H1 (cell line): ENCODE measurements around the gene IFITM10.

Source experiments
- POLR2A ChIP-seq, 2 experiments: IDR thresholded peaks; 1 replicate in 1 of 2; 2 replicates in 1 of 2; pipeline ENCODE4 v1.6.1; 2011; ENCODE audit warnings: low read depth in 2 of 2, low read length in 2 of 2, mild to moderate bottlenecking in 2 of 2; ENCODE audit errors: control extremely low read depth in 1 of 2
- POLR2AphosphoS5 ChIP-seq: IDR thresholded peaks from 2 replicates; pipeline ENCODE4 v1.6.1; 2011; ENCODE audit warnings: low read depth, low read length
- TAF1 ChIP-seq: IDR thresholded peaks from 2 replicates; pipeline ENCODE4 v1.6.1; 2011; ENCODE audit warnings: mild to moderate bottlenecking, low read depth, low read length
- TF ChIP-seq, protein P1 (sequence below), 3 experiments: IDR thresholded peaks; 1 replicate in 2 of 3; 2 replicates in 1 of 3; pipeline versions ENCODE4 v1.5.1 to v1.6.1; 2011; ENCODE audit warnings: low read length in 3 of 3, mild to moderate bottlenecking in 3 of 3, inconsistent platforms in 2 of 3, low read depth in 1 of 3, moderate library complexity in 1 of 3; ENCODE audit not compliant: insufficient read depth in 1 of 3; ENCODE audit errors: control extremely low read depth in 1 of 3

GRCh38 chr11:1744891-1745700 is 5.3 kb downstream of the IFITM10 start:
- TF ChIP-seq, protein P1, sequence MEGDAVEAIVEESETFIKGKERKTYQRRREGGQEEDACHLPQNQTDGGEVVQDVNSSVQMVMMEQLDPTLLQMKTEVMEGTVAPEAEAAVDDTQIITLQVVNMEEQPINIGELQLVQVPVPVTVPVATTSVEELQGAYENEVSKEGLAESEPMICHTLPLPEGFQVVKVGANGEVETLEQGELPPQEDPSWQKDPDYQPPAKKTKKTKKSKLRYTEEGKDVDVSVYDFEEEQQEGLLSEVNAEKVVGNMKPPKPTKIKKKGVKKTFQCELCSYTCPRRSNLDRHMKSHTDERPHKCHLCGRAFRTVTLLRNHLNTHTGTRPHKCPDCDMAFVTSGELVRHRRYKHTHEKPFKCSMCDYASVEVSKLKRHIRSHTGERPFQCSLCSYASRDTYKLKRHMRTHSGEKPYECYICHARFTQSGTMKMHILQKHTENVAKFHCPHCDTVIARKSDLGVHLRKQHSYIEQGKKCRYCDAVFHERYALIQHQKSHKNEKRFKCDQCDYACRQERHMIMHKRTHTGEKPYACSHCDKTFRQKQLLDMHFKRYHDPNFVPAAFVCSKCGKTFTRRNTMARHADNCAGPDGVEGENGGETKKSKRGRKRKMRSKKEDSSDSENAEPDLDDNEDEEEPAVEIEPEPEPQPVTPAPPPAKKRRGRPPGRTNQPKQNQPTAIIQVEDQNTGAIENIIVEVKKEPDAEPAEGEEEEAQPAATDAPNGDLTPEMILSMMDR (IDR thresholded peaks at IDR 0.05; ENCODE audit: control extremely low read depth in 1 of 3, insufficient read depth in 1 of 3, low read depth in 1 of 3, low read length in 3 of 3), result no peak
- TF ChIP-seq POLR2AphosphoS5 (no peak), POLR2A (IDR thresholded peaks at IDR 0.05; ENCODE audit: control extremely low read depth in 1 of 2, low read depth in 2 of 2, low read length in 2 of 2) (no peak), TAF1 (no peak)
